GM12891 (cell line): ENCODE results near the gene NLN.

Experiments used
- PAX5 ChIP-seq: IDR thresholded peaks from 2 replicates; pipeline ENCODE4 v1.6.1; 2011; ENCODE audit warnings: low read length, moderate library complexity, mild to moderate bottlenecking; ENCODE audit not compliant: insufficient read depth, severe bottlenecking
- POLR2A ChIP-seq: IDR thresholded peaks from 2 replicates; pipeline ENCODE4 v1.6.1; 2011; ENCODE audit warnings: low read depth, low read length, control low read depth
- POLR2AphosphoS5 ChIP-seq: IDR thresholded peaks from 2 replicates; pipeline ENCODE4 v1.6.1; 2011; ENCODE audit warnings: low read depth, low read length, control low read depth
- POU2F2 ChIP-seq: IDR thresholded peaks from 2 replicates; pipeline ENCODE4 v1.6.1; 2011; ENCODE audit warnings: low read depth, mild to moderate bottlenecking, control low read depth, low read length, moderate library complexity
- SPI1 ChIP-seq: IDR thresholded peaks from 2 replicates; pipeline ENCODE4 v1.6.1; 2011; ENCODE audit warnings: low read depth, low read length, control low read depth
- TAF1 ChIP-seq: IDR thresholded peaks from 2 replicates; pipeline ENCODE4 v1.6.1; 2011; ENCODE audit warnings: low read depth, low read length, control low read depth

- no peak for TF ChIP-seq TAF1
- TF ChIP-seq POLR2A = no peak
- no peak for TF ChIP-seq POLR2AphosphoS5
- TF ChIP-seq POU2F2 = no peak
- TF ChIP-seq SPI1 = no peak
- no peak for TF ChIP-seq PAX5
These were observed 5.6 kb downstream of the NLN start for GRCh38 chr5:65727491-65728156.
